OCI-LY1 (cell line): ENCODE measurements around the gene FGF22.
"Not testable (repeated sequence)": the region's sequence is repeated elsewhere in the genome, so short reads cannot be mapped to it uniquely, and the experiment has no call there.

Experiments
- CTCF ChIP-seq: fragments of 200-600 bp; sonication (generic), shearing (Covaris generic); IDR thresholded peaks from 2 replicates; pipeline ENCODE4 v1.5.1; 2017; ENCODE audit warnings: mild to moderate bottlenecking, antibody characterized with exemption, low read length, moderate library complexity, mixed read lengths
- EZH2 ChIP-seq: fragments of 200-600 bp; sonication (generic), shearing (Covaris generic); IDR thresholded peaks from 2 replicates; pipeline ENCODE4 v1.8.0; 2017; ENCODE audit warnings: borderline replicate concordance, mixed run types, mild to moderate bottlenecking, antibody characterized with exemption, low read length, moderate library complexity, mixed read lengths

- not testable (repeated sequence) for TF ChIP-seq CTCF, EZH2
These were observed 10.2 kb upstream of the FGF22 start for GRCh38 chr19:629515-629914.
